H1 (cell line): Measurements from ENCODE around the gene TAS1R3. TPM values are rescaled to one million over a fixed set of nuclear protein-coding genes. Genes with fewer than 3 reads are reported as not detected.

Experiments
- CBX8 ChIP-seq: fragments of 300-800, 300-1000 bp; sonication (generic); IDR thresholded peaks from 2 replicates; pipeline ENCODE4 v1.7.1; 2016; ENCODE audit warnings: low read depth, low read length, borderline replicate concordance
- EP300 ChIP-seq, 2 experiments: IDR thresholded peaks; 1 replicate in 1 of 2; 2 replicates in 1 of 2; pipeline ENCODE4 v1.6.1; 2011 to 2012; ENCODE audit warnings: low read depth in 2 of 2, low read length in 2 of 2, mild to moderate bottlenecking in 2 of 2, borderline replicate concordance in 1 of 2, inconsistent platforms in 1 of 2, moderate library complexity in 1 of 2
- POLR2AphosphoS5 ChIP-seq: IDR thresholded peaks from 2 replicates; pipeline ENCODE4 v1.6.1; 2011; ENCODE audit warnings: low read depth, low read length
- SP1 ChIP-seq: IDR thresholded peaks from 2 replicates; pipeline ENCODE4 v1.6.1; 2011; ENCODE audit warnings: low read depth, low read length
- TAF1 ChIP-seq: IDR thresholded peaks from 2 replicates; pipeline ENCODE4 v1.6.1; 2011; ENCODE audit warnings: mild to moderate bottlenecking, low read depth, low read length
- polyA plus RNA-seq, 7 experiments: library from polyadenylated mRNA; depleted of rRNA in 3 of 7; stranded (reverse) in 5 of 7; unstranded in 2 of 7; fragments of >200 nt in 5 of 7; fragments of 200-250 nt in 2 of 7; gene quantifications; 1 replicate in 5 of 7; 2 replicates in 1 of 7; 4 replicates in 1 of 7; pipeline versions ENCODE4 v1.2.1 to v1.2.3, GENCODE V29; 2011 to 2013; ENCODE audit warnings: missing spikeins in 2 of 7, mixed read lengths in 2 of 7
- total RNA-seq: library from RNA; stranded (reverse); fragmentation: NEBNext Ultra II Directional; extraction: Animal tissue kit (Norgen Biotek cat#: 25700); gene quantifications from 2 replicates; pipeline ENCODE4 v1.2.1, GENCODE V29; 2021
- TF ChIP-seq, protein P1 (sequence below): fragments of 300-600 bp; sonication (generic); IDR thresholded peaks from 2 replicates; pipeline ENCODE4 v1.7.1; 2012; ENCODE audit warnings: low read length, moderate library complexity, mild to moderate bottlenecking, inconsistent platforms; ENCODE audit not compliant: insufficient replicate concordance
- TF ChIP-seq, protein P2 (sequence below), 3 experiments: IDR thresholded peaks; 1 replicate in 2 of 3; 2 replicates in 1 of 3; pipeline versions ENCODE4 v1.5.1 to v1.6.1; 2011; ENCODE audit warnings: low read length in 3 of 3, mild to moderate bottlenecking in 3 of 3, inconsistent platforms in 2 of 3, low read depth in 1 of 3, moderate library complexity in 1 of 3; ENCODE audit not compliant: insufficient read depth in 1 of 3; ENCODE audit errors: control extremely low read depth in 1 of 3

TAS1R3 gene
- total and polyA plus RNA-seq, 2 of the 8 experiments (the other 6 are each of a cell fraction or from before 2014, with no cell fraction given), result 0.03 to 0.19 TPM

DNA sequence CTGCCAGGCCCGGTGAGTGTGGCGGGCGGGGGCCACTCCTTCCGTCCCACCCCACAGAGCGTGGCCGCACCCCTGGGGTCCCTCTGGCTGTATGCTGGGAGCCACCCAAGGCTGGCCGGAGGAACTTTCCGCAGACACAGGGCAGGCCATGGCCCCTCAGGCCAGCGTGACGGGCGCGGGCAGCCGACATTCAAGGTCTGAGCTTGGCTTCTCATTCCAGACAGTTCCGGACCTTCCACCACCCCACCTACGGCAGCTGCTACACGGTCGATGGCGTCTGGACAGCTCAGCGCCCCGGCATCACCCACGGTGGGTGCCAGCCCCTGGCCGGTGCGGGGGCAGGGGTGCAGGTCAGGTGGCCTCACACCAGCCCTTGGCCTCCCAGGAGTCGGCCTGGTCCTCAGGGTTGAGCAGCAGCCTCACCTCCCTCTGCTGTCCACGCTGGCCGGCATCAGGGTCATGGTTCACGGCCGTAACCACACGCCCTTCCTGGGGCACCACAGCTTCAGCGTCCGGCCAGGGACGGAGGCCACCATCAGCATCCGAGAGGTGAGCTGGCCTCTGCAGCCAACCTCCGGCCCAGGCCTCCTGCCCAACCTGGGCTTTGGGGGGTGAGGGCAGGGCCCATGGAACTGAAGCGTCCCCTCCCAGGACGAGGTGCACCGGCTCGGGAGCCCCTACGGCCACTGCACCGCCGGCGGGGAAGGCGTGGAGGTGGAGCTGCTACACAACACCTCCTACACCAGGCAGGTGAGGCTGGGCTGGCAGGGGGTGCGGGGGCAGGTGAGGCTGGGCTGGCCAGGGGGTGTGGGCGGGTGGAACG lies 43.6 kb upstream of the TAS1R3 start (continued):
- TF ChIP-seq, protein P1, sequence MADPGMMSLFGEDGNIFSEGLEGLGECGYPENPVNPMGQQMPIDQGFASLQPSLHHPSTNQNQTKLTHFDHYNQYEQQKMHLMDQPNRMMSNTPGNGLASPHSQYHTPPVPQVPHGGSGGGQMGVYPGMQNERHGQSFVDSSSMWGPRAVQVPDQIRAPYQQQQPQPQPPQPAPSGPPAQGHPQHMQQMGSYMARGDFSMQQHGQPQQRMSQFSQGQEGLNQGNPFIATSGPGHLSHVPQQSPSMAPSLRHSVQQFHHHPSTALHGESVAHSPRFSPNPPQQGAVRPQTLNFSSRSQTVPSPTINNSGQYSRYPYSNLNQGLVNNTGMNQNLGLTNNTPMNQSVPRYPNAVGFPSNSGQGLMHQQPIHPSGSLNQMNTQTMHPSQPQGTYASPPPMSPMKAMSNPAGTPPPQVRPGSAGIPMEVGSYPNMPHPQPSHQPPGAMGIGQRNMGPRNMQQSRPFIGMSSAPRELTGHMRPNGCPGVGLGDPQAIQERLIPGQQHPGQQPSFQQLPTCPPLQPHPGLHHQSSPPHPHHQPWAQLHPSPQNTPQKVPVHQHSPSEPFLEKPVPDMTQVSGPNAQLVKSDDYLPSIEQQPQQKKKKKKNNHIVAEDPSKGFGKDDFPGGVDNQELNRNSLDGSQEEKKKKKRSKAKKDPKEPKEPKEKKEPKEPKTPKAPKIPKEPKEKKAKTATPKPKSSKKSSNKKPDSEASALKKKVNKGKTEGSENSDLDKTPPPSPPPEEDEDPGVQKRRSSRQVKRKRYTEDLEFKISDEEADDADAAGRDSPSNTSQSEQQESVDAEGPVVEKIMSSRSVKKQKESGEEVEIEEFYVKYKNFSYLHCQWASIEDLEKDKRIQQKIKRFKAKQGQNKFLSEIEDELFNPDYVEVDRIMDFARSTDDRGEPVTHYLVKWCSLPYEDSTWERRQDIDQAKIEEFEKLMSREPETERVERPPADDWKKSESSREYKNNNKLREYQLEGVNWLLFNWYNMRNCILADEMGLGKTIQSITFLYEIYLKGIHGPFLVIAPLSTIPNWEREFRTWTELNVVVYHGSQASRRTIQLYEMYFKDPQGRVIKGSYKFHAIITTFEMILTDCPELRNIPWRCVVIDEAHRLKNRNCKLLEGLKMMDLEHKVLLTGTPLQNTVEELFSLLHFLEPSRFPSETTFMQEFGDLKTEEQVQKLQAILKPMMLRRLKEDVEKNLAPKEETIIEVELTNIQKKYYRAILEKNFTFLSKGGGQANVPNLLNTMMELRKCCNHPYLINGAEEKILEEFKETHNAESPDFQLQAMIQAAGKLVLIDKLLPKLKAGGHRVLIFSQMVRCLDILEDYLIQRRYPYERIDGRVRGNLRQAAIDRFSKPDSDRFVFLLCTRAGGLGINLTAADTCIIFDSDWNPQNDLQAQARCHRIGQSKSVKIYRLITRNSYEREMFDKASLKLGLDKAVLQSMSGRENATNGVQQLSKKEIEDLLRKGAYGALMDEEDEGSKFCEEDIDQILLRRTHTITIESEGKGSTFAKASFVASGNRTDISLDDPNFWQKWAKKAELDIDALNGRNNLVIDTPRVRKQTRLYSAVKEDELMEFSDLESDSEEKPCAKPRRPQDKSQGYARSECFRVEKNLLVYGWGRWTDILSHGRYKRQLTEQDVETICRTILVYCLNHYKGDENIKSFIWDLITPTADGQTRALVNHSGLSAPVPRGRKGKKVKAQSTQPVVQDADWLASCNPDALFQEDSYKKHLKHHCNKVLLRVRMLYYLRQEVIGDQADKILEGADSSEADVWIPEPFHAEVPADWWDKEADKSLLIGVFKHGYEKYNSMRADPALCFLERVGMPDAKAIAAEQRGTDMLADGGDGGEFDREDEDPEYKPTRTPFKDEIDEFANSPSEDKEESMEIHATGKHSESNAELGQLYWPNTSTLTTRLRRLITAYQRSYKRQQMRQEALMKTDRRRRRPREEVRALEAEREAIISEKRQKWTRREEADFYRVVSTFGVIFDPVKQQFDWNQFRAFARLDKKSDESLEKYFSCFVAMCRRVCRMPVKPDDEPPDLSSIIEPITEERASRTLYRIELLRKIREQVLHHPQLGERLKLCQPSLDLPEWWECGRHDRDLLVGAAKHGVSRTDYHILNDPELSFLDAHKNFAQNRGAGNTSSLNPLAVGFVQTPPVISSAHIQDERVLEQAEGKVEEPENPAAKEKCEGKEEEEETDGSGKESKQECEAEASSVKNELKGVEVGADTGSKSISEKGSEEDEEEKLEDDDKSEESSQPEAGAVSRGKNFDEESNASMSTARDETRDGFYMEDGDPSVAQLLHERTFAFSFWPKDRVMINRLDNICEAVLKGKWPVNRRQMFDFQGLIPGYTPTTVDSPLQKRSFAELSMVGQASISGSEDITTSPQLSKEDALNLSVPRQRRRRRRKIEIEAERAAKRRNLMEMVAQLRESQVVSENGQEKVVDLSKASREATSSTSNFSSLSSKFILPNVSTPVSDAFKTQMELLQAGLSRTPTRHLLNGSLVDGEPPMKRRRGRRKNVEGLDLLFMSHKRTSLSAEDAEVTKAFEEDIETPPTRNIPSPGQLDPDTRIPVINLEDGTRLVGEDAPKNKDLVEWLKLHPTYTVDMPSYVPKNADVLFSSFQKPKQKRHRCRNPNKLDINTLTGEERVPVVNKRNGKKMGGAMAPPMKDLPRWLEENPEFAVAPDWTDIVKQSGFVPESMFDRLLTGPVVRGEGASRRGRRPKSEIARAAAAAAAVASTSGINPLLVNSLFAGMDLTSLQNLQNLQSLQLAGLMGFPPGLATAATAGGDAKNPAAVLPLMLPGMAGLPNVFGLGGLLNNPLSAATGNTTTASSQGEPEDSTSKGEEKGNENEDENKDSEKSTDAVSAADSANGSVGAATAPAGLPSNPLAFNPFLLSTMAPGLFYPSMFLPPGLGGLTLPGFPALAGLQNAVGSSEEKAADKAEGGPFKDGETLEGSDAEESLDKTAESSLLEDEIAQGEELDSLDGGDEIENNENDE, result no peak
- TF ChIP-seq TAF1, result no peak
- no peak for TF ChIP-seq SP1
- TF ChIP-seq EP300 (IDR thresholded peaks at IDR 0.05; ENCODE audit: borderline replicate concordance in 1 of 2, low read depth in 2 of 2, low read length in 2 of 2), result no peak
- TF ChIP-seq POLR2AphosphoS5, result no peak
- TF ChIP-seq, protein P2, sequence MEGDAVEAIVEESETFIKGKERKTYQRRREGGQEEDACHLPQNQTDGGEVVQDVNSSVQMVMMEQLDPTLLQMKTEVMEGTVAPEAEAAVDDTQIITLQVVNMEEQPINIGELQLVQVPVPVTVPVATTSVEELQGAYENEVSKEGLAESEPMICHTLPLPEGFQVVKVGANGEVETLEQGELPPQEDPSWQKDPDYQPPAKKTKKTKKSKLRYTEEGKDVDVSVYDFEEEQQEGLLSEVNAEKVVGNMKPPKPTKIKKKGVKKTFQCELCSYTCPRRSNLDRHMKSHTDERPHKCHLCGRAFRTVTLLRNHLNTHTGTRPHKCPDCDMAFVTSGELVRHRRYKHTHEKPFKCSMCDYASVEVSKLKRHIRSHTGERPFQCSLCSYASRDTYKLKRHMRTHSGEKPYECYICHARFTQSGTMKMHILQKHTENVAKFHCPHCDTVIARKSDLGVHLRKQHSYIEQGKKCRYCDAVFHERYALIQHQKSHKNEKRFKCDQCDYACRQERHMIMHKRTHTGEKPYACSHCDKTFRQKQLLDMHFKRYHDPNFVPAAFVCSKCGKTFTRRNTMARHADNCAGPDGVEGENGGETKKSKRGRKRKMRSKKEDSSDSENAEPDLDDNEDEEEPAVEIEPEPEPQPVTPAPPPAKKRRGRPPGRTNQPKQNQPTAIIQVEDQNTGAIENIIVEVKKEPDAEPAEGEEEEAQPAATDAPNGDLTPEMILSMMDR (IDR thresholded peaks at IDR 0.05; ENCODE audit: control extremely low read depth in 1 of 3, insufficient read depth in 1 of 3, low read depth in 1 of 3, low read length in 3 of 3), result no peak
- TF ChIP-seq CBX8, result no peak
